K562 (cell line): ENCODE results near the gene CDC20. TPM values are rescaled to one million over a fixed set of nuclear protein-coding genes. Genes with fewer than 3 reads are reported as not detected.

ENCODE experiments used
- CBFB ChIP-seq: sonication (generic); formaldehyde crosslinking; IDR thresholded peaks from 2 replicates; pipeline ENCODE4 v1.4.0; 2020; ENCODE audit warnings: mild to moderate bottlenecking, missing genetic modification reagents
- CBX8 ChIP-seq: fragments of 200-600 bp; sonication (generic); IDR thresholded peaks from 2 replicates; pipeline ENCODE4 v1.6.1; 2012; ENCODE audit warnings: borderline replicate concordance, mixed run types, low read depth, mild to moderate bottlenecking, moderate library complexity, mixed read lengths, low read length, control low read depth, inconsistent platforms; ENCODE audit not compliant: poor library complexity, severe bottlenecking; ENCODE audit errors: extremely low read depth
- DPF2 ChIP-seq: fragments of 450-650 bp; IDR thresholded peaks from 2 replicates; pipeline ENCODE4 v1.6.1; 2016
- GATAD2B ChIP-seq: fragments of 450-650 bp; IDR thresholded peaks from 2 replicates; pipeline ENCODE4 v1.6.1; 2017; ENCODE audit warnings: mild to moderate bottlenecking, borderline replicate concordance
- HDGF ChIP-seq: fragments of 450-650 bp; IDR thresholded peaks from 2 replicates; pipeline ENCODE4 v1.6.1; 2016
- HSF4 ChIP-seq: fragments of 250-450 bp; sonication (Bioruptor Pico); IDR thresholded peaks from 2 replicates; pipeline ENCODE4 v2.1.2; 2022; ENCODE audit warnings: mild to moderate bottlenecking, moderate library complexity, borderline replicate concordance
- IRF2 ChIP-seq: sonication (generic); formaldehyde crosslinking; IDR thresholded peaks from 2 replicates; pipeline ENCODE4 v1.8.1; 2022; ENCODE audit warnings: mild to moderate bottlenecking, missing genetic modification reagents
- KDM2B ChIP-seq: fragments of 250-450 bp; sonication (Bioruptor Pico); IDR thresholded peaks from 2 replicates; pipeline ENCODE4 v1.8.0; 2021; ENCODE audit warnings: mild to moderate bottlenecking, moderate library complexity
- MEF2D ChIP-seq: conservative IDR thresholded peaks from 2 replicates; pipeline ENCODE4 v1.6.1; 2016; ENCODE audit warnings: low read depth, missing genetic modification characterization, missing compliant biosample characterization
- NCOA6 ChIP-seq: fragments of 450-650 bp; IDR thresholded peaks from 2 replicates; pipeline ENCODE4 v1.6.1; 2017; ENCODE audit warnings: mild to moderate bottlenecking
- PHF21A ChIP-seq: fragments of 450-650 bp; IDR thresholded peaks from 2 replicates; pipeline ENCODE4 v1.6.1; 2017; ENCODE audit warnings: low read depth, borderline replicate concordance
- PHTF2 ChIP-seq: fragments of 250-450 bp; sonication (Bioruptor Pico); IDR thresholded peaks from 2 replicates; pipeline ENCODE4 v1.5.0; 2021; ENCODE audit warnings: mild to moderate bottlenecking
- PTTG1 ChIP-seq: fragments of 450-650 bp; IDR thresholded peaks from 2 replicates; pipeline ENCODE4 v1.6.1; 2016; ENCODE audit warnings: low read depth, mild to moderate bottlenecking, missing genetic modification characterization, missing compliant biosample characterization
- RBM25 ChIP-seq: fragments of 200-400 bp; formaldehyde crosslinking; IDR thresholded peaks from 2 replicates; pipeline ENCODE4 v1.6.1; 2018; ENCODE audit warnings: low read length, low read depth, moderate library complexity; ENCODE audit not compliant: severe bottlenecking
- RUNX1 ChIP-seq: sonication (generic); IDR thresholded peaks from 2 replicates; pipeline ENCODE4 v1.6.1; 2016; ENCODE audit warnings: antibody characterized with exemption, low read depth
- STAT5B ChIP-seq: fragments of 250-450 bp; sonication (Bioruptor Pico); IDR thresholded peaks from 2 replicates; pipeline ENCODE4 v1.8.0; 2021; ENCODE audit warnings: mild to moderate bottlenecking, inconsistent platforms
- TEAD4 ChIP-seq, 2 experiments: sonication (generic) in 1 of 2; formaldehyde crosslinking in 1 of 2; IDR thresholded peaks; 2 replicates each; pipeline versions ENCODE4 v1.6.1 to v1.8.0; 2012 to 2022; ENCODE audit warnings: borderline replicate concordance in 1 of 2, inconsistent platforms in 1 of 2, low read length in 1 of 2, mild to moderate bottlenecking in 1 of 2, missing genetic modification reagents in 1 of 2
- ZBED1 ChIP-seq: IDR thresholded peaks from 2 replicates; pipeline ENCODE4 v1.6.1; 2014
- ZFP36 ChIP-seq: fragments of 150-350 bp; IDR thresholded peaks from 2 replicates; pipeline ENCODE4 v1.6.1; 2018; ENCODE audit warnings: low read length, low read depth; ENCODE audit not compliant: partially characterized antibody
- ZNF133 ChIP-seq: fragments of 250-450 bp; sonication (Bioruptor Pico); IDR thresholded peaks from 2 replicates; pipeline ENCODE4 v1.4.0; 2020; ENCODE audit warnings: mild to moderate bottlenecking
- polyA plus RNA-seq, 8 experiments: library from polyadenylated mRNA; depleted of rRNA in 4 of 8; stranded (reverse) in 5 of 8; unstranded in 3 of 8; fragments of >200 nt; fragmentation: Nextera tagmentation in 2 of 8; fragmentation: Illumina TruSeq in 1 of 8; extraction: Ambion mirVana in 2 of 8; extraction: Trizol in 1 of 8; gene quantifications; 2 replicates each; pipeline versions ENCODE4 v1.2.1 to v1.2.3, GENCODE V29; 2011 to 2014; ENCODE audit warnings: inconsistent platforms in 1 of 8, missing spikeins in 1 of 8
- total RNA-seq, 7 experiments: library from RNA; depleted of rRNA in 6 of 7; stranded (reverse); fragments of >200 nt in 6 of 7; fragmentation: Illumina TruSeq in 2 of 7; extraction: Trizol in 2 of 7; gene quantifications; 2 replicates each; pipeline versions ENCODE4 v1.2.1 to v1.2.3, GENCODE V29; 2011 to 2021; ENCODE audit warnings: low replicate concordance in 1 of 7
- TF ChIP-seq, protein P1 (sequence below): sonication (generic); formaldehyde crosslinking; IDR thresholded peaks from 2 replicates; pipeline ENCODE4 v1.8.0; 2022; ENCODE audit warnings: mild to moderate bottlenecking, missing genetic modification reagents
- TF ChIP-seq, protein P2 (sequence below): sonication (generic); formaldehyde crosslinking; IDR thresholded peaks from 2 replicates; pipeline ENCODE4 v1.8.0; 2022; ENCODE audit warnings: missing genetic modification reagents, mild to moderate bottlenecking, moderate library complexity, borderline replicate concordance
- TF ChIP-seq, protein P3 (sequence below): fragments of 450-650 bp; IDR thresholded peaks from 2 replicates; pipeline ENCODE4 v1.7.1; 2018; ENCODE audit warnings: mild to moderate bottlenecking, low read depth; ENCODE audit not compliant: partially characterized antibody

Gene CDC20
- total and polyA plus RNA-seq, 9 of the 15 experiments (the other 6 are each of a cell fraction or from before 2014, with no cell fraction given): 45.2 to 224 (median 121) TPM

DNA sequence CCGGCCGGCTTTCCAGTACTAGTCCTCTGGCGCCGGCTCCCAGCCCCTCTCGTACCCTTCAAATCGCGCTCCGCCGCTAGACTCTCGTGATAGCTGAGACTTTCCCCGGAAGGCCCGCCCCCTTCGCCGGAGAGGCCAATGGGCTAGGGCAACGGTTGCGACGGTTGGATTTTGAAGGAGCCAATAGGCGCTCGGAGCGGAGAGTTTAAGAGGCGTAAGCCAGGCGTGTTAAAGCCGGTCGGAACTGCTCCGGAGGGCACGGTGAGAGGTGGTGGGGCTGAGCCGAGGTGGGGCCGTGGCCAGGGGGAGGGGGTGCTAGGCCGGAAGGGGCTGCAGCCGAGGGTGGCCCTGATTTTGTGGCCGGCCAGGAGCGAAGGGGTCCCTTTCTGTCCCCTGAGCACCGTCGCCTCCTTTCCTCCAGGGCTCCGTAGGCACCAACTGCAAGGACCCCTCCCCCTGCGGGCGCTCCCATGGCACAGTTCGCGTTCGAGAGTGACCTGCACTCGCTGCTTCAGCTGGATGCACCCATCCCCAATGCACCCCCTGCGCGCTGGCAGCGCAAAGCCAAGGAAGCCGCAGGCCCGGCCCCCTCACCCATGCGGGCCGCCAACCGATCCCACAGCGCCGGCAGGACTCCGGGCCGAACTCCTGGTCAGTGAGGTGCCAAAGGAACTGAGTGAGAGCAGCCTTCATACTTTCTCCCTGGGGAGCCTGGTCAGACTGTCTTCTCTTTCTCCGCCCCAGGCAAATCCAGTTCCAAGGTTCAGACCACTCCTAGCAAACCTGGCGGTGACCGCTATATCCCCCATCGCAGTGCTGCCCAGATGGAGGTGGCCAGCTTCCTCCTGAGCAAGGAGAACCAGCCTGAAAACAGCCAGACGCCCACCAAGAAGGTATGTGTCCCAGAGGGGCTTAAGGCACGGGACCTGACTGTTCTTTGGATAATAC lies at the start of gene CDC20 (continued):
- TF ChIP-seq, protein P1, sequence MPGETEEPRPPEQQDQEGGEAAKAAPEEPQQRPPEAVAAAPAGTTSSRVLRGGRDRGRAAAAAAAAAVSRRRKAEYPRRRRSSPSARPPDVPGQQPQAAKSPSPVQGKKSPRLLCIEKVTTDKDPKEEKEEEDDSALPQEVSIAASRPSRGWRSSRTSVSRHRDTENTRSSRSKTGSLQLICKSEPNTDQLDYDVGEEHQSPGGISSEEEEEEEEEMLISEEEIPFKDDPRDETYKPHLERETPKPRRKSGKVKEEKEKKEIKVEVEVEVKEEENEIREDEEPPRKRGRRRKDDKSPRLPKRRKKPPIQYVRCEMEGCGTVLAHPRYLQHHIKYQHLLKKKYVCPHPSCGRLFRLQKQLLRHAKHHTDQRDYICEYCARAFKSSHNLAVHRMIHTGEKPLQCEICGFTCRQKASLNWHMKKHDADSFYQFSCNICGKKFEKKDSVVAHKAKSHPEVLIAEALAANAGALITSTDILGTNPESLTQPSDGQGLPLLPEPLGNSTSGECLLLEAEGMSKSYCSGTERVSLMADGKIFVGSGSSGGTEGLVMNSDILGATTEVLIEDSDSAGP (CRISPR knock-in tag): 0 out of 2 replicates have a peak, but pooled peaks have one; percentile 65
- TF ChIP-seq IRF2 (no peak), DPF2 (no peak), PTTG1 (tag) (no peak), STAT5B (CRISPR knock-in tag) (no peak), KDM2B (CRISPR knock-in tag) (no peak), MEF2D (tag) (no peak), TEAD4 (IDR thresholded peaks at IDR 0.05; ENCODE audit: low read length) (no peak), TEAD4 (CRISPR knock-in tag; IDR thresholded peaks at IDR 0.05; ENCODE audit: borderline replicate concordance) (no peak), RBM25 (peak; percentile 95), ZFP36 (no peak), ZBED1 (no peak), GATAD2B (peak; percentile 84; the same call in 1 of the 2 replicates), PHF21A (no peak), ZNF133 (CRISPR knock-in tag) (no peak), HDGF (no peak), NCOA6 (no peak), CBX8 (no peak), HSF4 (CRISPR knock-in tag) (no peak), PHTF2 (CRISPR knock-in tag) (no peak), CBFB (no peak), RUNX1 (no peak)
- TF ChIP-seq, protein P2, sequence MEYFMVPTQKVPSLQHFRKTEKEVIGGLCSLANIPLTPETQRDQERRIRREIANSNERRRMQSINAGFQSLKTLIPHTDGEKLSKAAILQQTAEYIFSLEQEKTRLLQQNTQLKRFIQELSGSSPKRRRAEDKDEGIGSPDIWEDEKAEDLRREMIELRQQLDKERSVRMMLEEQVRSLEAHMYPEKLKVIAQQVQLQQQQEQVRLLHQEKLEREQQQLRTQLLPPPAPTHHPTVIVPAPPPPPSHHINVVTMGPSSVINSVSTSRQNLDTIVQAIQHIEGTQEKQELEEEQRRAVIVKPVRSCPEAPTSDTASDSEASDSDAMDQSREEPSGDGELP (CRISPR knock-in tag): peak; percentile 47; the same call in 1 of the 2 replicates
- TF ChIP-seq, protein P3, sequence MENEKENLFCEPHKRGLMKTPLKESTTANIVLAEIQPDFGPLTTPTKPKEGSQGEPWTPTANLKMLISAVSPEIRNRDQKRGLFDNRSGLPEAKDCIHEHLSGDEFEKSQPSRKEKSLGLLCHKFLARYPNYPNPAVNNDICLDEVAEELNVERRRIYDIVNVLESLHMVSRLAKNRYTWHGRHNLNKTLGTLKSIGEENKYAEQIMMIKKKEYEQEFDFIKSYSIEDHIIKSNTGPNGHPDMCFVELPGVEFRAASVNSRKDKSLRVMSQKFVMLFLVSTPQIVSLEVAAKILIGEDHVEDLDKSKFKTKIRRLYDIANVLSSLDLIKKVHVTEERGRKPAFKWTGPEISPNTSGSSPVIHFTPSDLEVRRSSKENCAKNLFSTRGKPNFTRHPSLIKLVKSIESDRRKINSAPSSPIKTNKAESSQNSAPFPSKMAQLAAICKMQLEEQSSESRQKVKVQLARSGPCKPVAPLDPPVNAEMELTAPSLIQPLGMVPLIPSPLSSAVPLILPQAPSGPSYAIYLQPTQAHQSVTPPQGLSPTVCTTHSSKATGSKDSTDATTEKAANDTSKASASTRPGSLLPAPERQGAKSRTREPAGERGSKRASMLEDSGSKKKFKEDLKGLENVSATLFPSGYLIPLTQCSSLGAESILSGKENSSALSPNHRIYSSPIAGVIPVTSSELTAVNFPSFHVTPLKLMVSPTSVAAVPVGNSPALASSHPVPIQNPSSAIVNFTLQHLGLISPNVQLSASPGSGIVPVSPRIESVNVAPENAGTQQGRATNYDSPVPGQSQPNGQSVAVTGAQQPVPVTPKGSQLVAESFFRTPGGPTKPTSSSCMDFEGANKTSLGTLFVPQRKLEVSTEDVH: no peak
